ENCODE data around the gene MMP17. TPM values are rescaled to one million over a fixed set of nuclear protein-coding genes. Genes with fewer than 3 reads are reported as not detected.
"Not testable (repeated sequence)": the region's sequence is repeated elsewhere in the genome, so short reads cannot be mapped to it uniquely, and the experiment has no call there.

Gene MMP17
- total RNA-seq, 1 donor from 2014 or later: 38.7 TPM

DNA sequence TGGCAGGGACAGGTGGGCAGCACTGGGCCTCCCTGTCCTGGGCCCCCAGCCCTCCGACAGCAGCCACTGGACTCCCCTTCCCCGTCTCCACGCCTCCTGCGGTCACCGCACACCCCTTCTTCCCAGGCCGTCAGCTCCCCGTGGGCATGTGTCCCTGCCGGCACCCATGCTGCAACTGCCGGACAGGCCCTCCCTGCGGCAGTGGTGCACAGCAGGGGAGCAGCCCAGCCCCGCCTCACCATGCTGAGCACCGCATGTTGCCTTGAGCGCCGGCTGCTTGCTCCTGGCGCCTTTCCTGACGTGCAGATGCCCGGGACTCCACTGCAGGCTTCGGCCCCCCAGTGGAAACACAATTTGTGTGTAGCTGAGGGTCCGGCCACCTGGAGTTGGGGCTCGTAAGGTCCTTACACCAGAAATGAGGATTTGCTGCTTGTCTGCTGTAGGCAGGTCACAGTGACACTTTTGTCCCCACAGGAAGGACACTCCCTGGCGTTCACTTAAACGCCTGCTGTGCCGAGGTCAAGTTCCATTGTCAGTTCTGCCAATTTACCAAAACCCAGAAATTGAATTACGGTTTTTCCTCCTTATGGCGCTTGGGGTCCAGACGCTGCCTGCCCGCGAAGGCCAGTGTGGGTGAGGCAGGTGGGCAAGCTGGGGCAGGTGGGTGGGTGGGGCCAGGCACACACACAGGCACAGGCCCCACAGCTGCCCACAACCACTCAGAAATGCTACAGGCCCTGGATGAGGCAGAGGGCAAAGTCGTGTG is 28.2 kb upstream of the MMP17 start:
- FAIRE-seq: no peak
- DNase-seq (ENCODE audit: low spot score in 2 of 2): no peak

DNA sequence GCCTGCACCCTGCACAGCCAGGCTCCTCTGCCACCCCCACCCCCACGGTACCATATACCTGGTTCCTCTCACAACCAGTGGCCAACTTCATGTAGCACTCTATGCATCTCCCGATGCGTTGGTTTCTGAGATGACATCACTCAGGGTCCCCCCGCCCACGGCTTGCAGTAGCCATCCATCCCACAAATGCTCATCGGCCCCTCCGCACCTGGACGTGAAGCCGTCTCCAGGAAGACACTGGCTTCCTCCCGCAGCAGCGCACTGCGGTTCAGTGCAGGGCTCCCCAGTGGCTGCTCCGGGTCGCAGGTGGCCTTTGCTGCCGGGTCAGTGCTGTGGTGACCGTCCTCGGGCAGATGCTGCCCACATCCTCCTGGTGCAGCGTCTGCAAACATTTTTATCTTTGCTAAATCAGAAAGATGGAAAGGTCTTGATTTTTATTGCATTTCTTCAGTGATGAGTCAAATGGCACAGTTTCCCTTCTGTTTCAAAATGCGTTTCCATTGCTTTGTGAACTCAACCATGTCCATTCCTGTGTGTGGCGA is 27.5 kb upstream of the MMP17 start:
- no peak for FAIRE-seq
- no peak for DNase-seq (ENCODE audit: low spot score in 2 of 2)

- FAIRE-seq: no peak
- DNase-seq (ENCODE audit: low spot score in 2 of 2): no peak
Measured at GRCh38 chr12:131801254-131801866, 26.8 kb upstream of the MMP17 start.

GRCh38 chr12:131803961-131804521 is 24.2 kb upstream of the MMP17 start:
- DNase-seq (ENCODE audit: low spot score in 2 of 2): no peak
- FAIRE-seq: no peak

DNA sequence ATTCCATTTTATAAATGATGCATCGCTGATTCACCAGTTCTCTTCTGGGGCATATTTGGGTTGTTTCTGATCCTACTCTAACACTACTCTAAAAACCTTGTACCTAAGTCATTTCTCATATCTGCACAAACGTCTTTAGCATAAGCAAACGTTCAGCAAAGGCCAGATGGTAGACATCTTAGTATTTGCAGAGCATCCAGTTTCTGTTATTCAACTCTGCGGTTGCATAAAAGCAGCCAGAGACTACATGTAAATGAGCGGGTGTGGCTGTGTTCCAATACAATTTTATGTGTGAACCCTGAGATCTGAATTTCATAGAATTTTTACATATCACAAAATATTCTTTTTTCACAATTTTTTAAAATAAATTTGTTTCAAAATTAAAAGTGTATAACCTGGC is 22.8 kb upstream of the MMP17 start:
- FAIRE-seq (no peak), DNase-seq (ENCODE audit: low spot score in 2 of 2) (no peak)

DNA sequence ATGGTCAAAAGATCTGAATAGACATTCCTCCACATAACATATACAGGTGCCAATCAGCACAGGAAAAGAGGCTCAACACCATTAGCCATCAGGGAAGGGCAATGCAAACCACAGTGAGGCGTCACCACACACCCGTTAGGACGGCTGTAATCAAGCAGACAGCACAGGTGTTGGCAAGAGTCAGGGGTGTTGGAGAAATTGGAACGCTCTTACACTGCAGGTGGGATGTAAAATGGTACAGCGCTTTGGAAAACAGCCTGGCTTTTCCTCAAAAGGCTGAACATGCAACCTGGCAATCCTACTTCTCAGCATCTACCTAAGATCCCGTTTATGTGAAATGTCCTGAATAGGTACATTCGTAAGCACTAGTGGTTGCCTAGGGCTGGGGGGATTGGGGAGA is 21.5 kb upstream of the MMP17 start:
- DNase-seq (ENCODE audit: low spot score in 2 of 2) (no peak), FAIRE-seq (no peak)

- DNase-seq (ENCODE audit: low spot score in 2 of 2) (no peak), FAIRE-seq (no peak)
Measured at GRCh38 chr12:131808744-131809371, 19.3 kb upstream of the MMP17 start.

GRCh38 chr12:131809476-131810254 is 18.5 kb upstream of the MMP17 start:
- not testable (repeated sequence) for FAIRE-seq; DNase-seq (ENCODE audit: low spot score in 2 of 2)

GRCh38 chr12:131810726-131811125 is 17.5 kb upstream of the MMP17 start:
- FAIRE-seq (no peak), DNase-seq (ENCODE audit: low spot score in 2 of 2) (no peak)

- FAIRE-seq: no peak
Measured at GRCh38 chr12:131815131-131815530, 13.1 kb upstream of the MMP17 start.

GRCh38 chr12:131816495-131816894 is 11.7 kb upstream of the MMP17 start:
- FAIRE-seq (no peak), DNase-seq (ENCODE audit: low spot score in 2 of 2) (no peak)

More at GRCh38 chr12:131815131-131815530, 13.1 kb upstream of the MMP17 start:
- DNase-seq (ENCODE audit: low spot score in 2 of 2): no peak

GRCh38 chr12:131817241-131817640 is 11.0 kb upstream of the MMP17 start:
- DNase-seq (ENCODE audit: low spot score in 2 of 2) (no peak), FAIRE-seq (no peak)

DNA sequence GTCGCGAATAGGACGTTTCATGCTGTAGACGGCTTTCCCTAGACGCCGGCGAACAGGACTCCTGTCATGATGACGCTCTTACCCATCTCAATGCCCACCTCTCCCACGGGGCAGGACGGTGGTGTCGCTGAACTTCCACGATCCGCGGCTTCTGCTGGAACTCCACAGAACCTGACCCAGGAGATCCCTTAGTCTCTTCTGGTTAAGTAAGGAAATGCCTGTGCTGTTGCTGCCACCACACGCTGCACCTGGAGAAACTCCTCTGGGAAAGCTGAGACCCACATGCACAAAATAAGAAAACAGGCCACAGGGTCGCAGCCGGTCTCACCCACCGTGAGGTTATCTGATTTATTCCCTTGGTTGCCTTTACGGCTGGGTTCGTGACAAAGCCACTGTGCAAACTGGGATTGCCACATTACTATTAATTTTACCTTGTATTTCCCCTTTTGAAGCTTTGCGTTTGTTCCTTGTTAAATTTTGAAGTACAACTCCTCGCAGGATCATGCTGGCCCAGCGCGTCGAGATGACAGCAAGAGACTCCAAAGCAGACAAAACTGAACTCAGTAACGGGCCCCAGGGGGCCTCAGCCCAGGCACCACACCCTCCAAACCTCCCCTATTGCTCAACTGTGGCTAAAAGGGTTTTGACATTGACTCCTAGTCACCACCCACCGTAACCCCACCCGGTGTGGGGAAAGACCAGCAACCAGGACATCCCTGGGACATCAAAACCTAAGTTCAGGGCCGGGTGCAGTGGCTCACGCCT is 9.2 kb upstream of the MMP17 start:
- FAIRE-seq (no peak), DNase-seq (ENCODE audit: low spot score in 2 of 2) (no peak)

- no peak for DNase-seq (ENCODE audit: low spot score in 2 of 2)
- FAIRE-seq: no peak
Measured at GRCh38 chr12:131824450-131824849, 3.7 kb upstream of the MMP17 start.

DNA sequence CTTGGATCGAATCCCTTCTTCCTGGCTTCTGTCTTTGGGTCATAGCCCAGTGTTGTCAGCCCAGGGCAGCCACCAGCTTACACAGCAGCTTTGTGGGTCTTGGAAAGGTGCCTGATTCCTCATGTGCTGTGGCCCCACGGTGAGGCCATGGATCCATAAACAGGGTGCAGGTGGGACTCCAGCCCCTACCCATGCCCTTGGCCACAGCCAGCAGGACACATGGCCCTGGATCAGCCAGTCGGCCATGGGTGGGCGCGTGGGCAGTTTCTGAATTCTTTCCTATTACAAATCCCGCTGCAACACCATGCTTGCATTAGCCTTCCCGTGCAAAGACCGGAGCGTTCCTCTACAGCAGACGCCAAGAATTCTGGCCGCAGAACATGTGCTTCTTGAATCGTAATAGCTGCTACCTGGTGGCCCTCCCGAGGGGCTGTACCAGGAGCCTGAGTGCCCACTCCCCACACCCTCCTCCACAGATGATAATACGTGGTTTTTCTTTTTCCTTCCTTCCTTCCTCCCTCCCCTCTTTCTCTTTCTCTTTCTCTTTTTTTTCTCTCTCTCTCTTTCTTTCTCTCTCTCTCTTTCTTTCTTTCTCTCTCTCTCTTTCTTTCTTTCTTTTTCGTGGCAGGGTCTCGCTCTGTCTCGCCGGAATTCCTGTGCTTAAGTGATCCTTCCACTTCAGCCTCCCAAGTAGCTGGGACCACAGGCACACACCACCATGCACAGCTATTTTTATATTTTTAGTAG is 2.9 kb upstream of the MMP17 start:
- DNase-seq (ENCODE audit: low spot score in 2 of 2): no peak
- no peak for FAIRE-seq

DNA sequence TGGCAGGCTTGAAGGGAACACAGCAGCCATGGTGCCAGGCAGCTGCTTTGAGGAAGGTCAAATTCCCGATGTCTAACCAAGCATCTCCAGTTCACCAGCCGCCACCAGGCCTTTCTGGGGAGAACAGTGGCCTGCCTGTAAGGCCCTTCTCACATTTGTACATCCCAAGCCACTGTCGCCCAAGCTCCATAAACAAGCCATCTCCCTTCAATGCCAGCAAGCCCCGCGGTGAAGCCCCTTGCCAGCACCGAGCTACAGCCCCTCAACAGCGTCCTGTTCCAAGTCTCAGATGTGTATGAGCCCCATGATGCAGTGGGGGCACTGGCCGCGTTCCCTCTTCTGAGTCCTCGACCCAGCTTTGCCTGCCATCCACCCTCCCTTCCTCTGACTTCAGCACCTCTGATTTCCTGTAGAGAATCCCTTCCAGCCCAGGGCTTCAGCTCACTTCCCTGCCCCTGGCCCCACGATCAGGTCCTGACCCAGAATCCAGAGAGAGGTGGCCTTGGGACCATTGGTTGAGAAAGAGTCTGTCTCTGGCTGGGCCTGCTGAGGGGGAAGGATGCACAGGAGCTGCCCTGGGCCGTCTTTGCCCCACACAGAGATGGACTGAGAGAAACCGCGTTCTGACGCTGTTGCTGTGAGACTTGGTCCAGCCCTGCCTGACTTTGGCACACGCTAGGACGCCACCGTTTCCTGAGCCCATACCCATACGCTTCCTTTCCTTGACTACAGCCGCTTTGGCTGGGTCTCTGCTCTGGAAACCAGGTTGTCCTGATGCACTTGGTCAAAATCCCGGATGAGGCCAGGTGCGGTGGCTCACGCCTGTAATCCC is 1.9 kb upstream of the MMP17 start:
- FAIRE-seq (no peak), DNase-seq (ENCODE audit: low spot score in 2 of 2) (no peak)

DNA sequence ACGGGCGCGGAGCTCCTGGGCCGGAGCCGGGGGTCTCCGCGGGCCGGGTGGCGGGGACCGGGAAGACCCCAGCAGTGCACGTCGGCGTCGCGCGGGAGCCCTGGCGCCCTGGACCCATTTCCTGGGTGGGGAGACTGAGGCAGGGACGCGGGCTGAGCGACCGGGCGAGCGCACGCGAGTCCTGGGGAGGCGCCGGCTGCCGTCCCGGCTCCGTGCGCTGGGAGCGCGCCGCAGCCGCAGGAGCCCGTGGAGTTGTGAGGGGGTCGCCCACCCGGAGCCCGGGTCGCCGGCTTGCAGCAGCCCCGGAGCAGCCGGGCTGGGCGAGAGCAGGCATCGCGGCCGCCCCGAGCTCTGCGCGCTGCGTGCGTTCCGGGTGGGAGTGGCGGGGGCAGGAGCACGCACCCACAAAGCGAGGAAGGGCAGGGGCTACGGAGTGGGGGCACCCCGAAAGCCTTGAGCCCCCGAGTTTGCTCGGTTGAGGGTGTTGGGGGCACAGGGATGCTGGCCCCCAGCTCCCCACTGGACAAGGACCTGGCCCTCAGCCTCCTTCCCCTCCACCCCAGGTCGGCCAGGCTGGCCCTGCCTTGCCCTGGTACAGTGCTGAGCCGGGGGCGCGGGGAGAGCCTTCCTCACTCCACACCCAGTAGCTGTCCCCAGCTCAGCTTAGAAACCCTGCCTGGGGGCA is 620 bp downstream of the MMP17 start:
- FAIRE-seq: no peak
- no peak for DNase-seq (ENCODE audit: low spot score in 2 of 2)

All from frontal cortex (tissue), 4 donors.